Embryonic facial prominence (tissue), 1 donor: Measurements from ENCODE around the gene AKAP8L.

Experiments used
- DNase-seq: peaks from one replicate; pipeline ENCODE4 v3.0.0-alpha.2; 2016; ENCODE audit errors: extremely low spot score

Gene AKAP8L, protein sequence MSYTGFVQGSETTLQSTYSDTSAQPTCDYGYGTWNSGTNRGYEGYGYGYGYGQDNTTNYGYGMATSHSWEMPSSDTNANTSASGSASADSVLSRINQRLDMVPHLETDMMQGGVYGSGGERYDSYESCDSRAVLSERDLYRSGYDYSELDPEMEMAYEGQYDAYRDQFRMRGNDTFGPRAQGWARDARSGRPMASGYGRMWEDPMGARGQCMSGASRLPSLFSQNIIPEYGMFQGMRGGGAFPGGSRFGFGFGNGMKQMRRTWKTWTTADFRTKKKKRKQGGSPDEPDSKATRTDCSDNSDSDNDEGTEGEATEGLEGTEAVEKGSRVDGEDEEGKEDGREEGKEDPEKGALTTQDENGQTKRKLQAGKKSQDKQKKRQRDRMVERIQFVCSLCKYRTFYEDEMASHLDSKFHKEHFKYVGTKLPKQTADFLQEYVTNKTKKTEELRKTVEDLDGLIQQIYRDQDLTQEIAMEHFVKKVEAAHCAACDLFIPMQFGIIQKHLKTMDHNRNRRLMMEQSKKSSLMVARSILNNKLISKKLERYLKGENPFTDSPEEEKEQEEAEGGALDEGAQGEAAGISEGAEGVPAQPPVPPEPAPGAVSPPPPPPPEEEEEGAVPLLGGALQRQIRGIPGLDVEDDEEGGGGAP

DNA sequence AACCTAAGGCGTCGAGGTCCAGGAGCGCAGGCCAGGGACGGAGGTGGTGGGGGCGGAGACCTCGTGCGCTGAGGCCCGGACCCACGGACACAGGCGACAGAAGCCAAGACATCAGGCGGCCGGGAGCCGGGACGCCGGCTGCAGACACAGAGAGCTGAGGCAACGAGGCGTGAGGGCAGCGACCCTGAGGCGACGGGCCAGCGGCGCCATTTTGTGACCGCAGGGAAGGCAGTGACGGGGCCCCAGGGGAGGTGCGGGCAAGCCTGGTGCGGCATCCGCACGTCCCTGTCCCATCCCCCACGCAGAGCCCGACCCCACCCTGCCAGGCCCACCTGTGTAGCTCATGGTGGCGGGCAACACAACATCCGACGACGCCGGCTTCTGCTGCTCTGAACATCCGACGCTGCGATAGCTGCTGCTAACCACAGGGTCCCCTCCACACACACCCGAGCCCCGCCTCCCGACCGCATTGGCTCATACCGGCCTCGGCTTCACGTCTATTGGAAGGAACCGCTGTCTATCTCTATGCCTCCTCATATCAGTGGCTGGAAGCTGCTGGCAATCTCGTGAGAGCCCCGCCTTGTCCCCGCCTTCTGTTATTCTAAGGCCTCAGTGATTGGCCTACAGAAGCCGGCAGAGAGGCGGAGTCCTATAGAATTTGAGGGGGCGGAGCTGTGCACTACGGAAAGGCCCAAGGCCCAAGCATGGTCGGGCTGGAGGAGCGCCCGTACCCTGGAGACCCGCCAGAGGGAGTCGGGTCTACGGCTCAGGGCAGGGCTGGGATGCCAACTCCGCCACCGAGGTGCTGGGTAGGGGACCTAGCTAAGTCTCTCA, at the start of gene AKAP8L:
Gene AKAP8L (minus strand): TSS at position 410 of the 834 bp plus-strand sequence. CDS start 65 bp downstream, at position 345.
- DNase-seq = peak; percentile 99

GRCh38 chr19:15467734-15468214, 49.0 kb upstream of the AKAP8L start:
- no peak for DNase-seq

- no peak for DNase-seq
These were observed 48.3 kb upstream of the AKAP8L start for GRCh38 chr19:15466851-15467733.

GRCh38 chr19:15464394-15465385, 45.9 kb upstream of the AKAP8L start, which contains the start of gene RASAL3:
TSS of gene RASAL3 (minus strand) at chr19:15464544. CDS start at chr19:15464358, 186 bp downstream.
- DNase-seq = no peak

GRCh38 chr19:15463861-15464371, 45.1 kb upstream of the AKAP8L start:
- DNase-seq = no peak

GRCh38 chr19:15461694-15462093, 42.9 kb upstream of the AKAP8L start:
- DNase-seq = no peak

DNA sequence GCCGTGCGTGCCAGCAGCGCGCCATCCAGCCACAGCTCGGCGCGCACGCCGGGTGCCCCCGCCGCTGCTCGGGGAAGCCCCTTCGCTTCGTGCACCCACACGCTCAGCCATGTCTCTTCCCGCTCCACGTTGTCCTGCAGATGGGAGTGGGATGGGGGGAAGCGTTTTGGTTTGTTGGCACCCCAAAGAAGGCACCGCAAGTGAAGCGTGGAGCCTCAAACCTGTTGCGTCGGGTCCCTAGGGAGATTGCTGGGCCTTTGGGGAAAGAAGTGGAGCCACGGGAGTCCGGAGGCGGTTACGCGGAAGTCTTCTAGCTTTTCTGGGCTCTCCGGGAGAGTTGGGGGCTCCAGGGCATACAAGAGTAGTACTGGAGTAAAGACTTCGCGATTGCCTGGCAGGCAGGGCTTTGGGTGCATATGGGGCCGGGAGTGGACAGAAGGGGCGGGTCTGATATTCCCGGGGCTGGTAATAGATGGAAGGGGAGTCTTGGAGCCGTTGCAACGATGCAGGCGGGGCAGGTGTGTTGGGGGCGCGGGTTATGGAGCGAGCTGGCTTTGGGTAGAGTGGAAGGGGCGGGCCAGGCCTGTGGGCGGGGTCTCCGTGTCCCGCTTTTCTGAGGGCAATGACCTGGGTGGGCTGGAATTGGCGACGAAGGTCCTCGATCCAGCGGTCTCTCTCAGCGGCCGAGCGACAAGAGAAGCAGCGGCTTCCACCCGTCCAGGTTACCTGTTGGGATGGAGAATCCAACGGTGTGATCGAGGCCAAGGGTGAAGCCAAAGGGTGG, 39.1 kb upstream of the AKAP8L start:
- DNase-seq = no peak

GRCh38 chr19:15456871-15457700, 38.3 kb upstream of the AKAP8L start:
- DNase-seq = no peak

- no peak for DNase-seq
These were observed 37.7 kb upstream of the AKAP8L start for GRCh38 chr19:15456441-15456840.

DNA sequence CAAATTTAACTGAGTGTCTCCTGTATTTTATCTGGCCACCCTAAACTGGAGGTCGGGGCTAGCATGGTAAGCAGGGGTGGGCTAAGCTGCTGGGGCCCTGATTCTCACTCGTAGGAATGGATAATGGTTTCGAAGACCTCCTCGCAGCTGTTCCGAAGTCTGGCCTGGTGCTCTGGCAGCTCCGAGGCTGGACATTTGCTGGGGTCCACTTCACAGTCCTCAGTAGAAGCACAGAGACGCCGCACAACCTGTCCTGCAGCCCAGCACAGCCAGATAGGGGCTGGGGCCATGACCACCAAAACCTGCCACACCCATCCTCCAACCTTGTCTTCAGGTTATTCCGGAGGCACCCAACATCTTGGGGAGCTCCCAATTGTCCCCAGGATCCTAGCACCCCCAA, 37.2 kb upstream of the AKAP8L start:
- DNase-seq = no peak

- DNase-seq = no peak
These were observed 35.4 kb upstream of the AKAP8L start for GRCh38 chr19:15453906-15454860.

- DNase-seq = no peak
These were observed 34.3 kb upstream of the AKAP8L start for GRCh38 chr19:15453091-15453578.

DNA sequence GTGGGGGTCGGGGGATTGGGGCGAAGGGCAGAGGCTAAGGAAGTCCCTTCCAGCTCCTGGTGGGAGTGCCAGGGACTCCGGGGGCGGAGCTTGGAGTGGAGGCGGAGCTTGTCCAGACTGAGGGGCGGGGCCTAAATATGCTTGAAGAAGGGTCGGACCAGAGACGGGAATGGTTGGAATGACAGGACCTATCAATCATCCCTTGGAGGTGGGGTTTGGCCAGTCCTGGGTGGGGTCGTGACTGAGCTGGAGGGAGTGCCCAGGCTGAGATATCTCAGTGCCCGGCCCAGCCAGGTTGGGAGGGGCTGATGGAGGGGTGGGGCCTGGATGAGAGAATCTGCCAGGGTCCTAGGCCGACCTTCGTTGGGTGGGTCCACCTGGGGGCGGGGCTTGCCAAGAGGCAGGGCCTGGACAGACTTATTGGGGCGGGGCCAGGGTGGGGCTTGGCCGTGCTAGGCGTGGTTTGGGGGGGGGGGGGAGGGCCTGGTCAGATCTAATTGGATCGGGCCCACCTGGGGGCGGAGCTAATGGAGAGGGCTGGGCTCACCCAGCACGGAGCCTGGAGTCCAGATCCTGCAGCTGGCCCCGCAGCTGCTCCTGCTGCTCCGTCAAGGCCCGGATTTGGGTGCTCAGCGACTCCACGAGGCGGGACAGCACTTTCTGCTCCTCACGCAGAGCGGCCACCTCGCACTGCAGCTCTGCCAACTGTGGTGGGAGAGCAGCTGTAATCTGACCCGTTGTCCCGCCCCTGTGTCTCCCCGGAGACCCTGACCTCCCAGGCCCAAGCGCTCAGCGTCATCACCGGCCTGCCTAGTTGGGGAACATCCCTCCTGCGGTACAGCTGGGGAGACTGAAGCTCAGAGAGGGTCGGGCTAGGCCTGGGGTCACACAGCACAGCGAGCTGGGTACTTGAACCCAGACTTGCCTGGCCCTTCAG, 33.6 kb upstream of the AKAP8L start:
- DNase-seq = no peak

- DNase-seq = no peak
These were observed 31.7 kb upstream of the AKAP8L start for GRCh38 chr19:15450528-15450890.
